HepG2 (cell line): ENCODE results near the gene AGBL1. TPM values are rescaled to one million over a fixed set of nuclear protein-coding genes. Genes with fewer than 3 reads are reported as not detected.

Source experiments
- ATAC-seq: fragments of 200-7000 bp; cut with Tn5 transposase; 3 replicates; pipeline ENCODE4 v1.9.1; 2020; ENCODE audit warnings: mild to moderate bottlenecking, moderate library complexity
- BruUV-seq: library from RNA; stranded (reverse); fragments of 400-500 nt; replicated peaks from 2 replicates; lab custom pipeline; 2021; lab: Mats Ljungman, UMichigan
- CTCF ChIA-PET: fragments of 300-600 bp; formaldehyde crosslinking; extraction: SDS; loops from one replicate; lab custom pipeline; 2021; ENCODE audit warnings: low total read pairs, inconsistent platforms, low intra/inter-chr PET ratio; lab: Yijun Ruan, JAX
- POLR2A ChIA-PET: fragments of 350-600 bp; sonication (Branson Sonifier 250); formaldehyde crosslinking; loops from one replicate; lab custom pipeline; 2020; ENCODE audit warnings: antibody characterized with exemption, inconsistent platforms; lab: Yijun Ruan, JAX
- DNase-seq: peaks from one replicate; pipeline ENCODE4 v3.0.0-alpha.2; 2015; ENCODE audit warnings: low spot score
- FAIRE-seq: peaks from 3 replicates; lab custom pipeline; 2011; peaks lifted over from hg19 to GRCh38; lab: Jason Lieb, UNC
- H2AFZ ChIP-seq: one replicate; pipeline ENCODE4 v1.6.1; 2011; ENCODE audit warnings: low read length, inconsistent platforms
- H3K27ac ChIP-seq: fragments of 300-600 bp; 3 replicates; pipeline ENCODE4 v1.8.0; 2011; ENCODE audit warnings: mixed run types, mild to moderate bottlenecking, mixed read lengths, low read length, inconsistent platforms; ENCODE audit not compliant: insufficient read depth; ENCODE audit errors: extremely low read length
- H3K27me3 ChIP-seq, 2 experiments: fragments of 200-600 bp in 1 of 2; 2 replicates in 1 of 2; 3 replicates in 1 of 2; pipeline versions ENCODE4 v1.6.0 to v1.8.0; 2011; ENCODE audit warnings: low read length in 2 of 2, mild to moderate bottlenecking in 2 of 2, moderate library complexity in 2 of 2, inconsistent platforms in 1 of 2; ENCODE audit not compliant: insufficient read depth in 2 of 2, control insufficient read depth in 1 of 2
- H3K36me3 ChIP-seq, 2 experiments: fragments of 200-600 bp in 1 of 2; replicated peaks in 1 of 2; 2 replicates in 1 of 2; 3 replicates in 1 of 2; pipeline versions ENCODE4 v1.5.1 to v1.8.0; 2011; ENCODE audit warnings: low read length in 2 of 2, inconsistent platforms in 1 of 2; ENCODE audit not compliant: insufficient read depth in 2 of 2, control insufficient read depth in 1 of 2
- H3K4me1 ChIP-seq: 2 replicates; pipeline ENCODE4 v1.5.1; 2012; ENCODE audit warnings: low read length, inconsistent platforms; ENCODE audit not compliant: insufficient read depth
- H3K4me2 ChIP-seq: 2 replicates; pipeline ENCODE4 v1.6.0; 2011; ENCODE audit warnings: low read depth, low read length, inconsistent platforms
- H3K4me3 ChIP-seq, 3 experiments: fragments of 200-600 bp in 1 of 3; sonication (generic), shearing (Covaris generic) in 1 of 3; replicated peaks in 1 of 3; 2 replicates each; pipeline ENCODE4 v1.5.1; 2011 to 2016; ENCODE audit warnings: low read length in 3 of 3, inconsistent platforms in 2 of 3, low read depth in 2 of 3, mild to moderate bottlenecking in 2 of 3, control low read depth in 1 of 3, mixed read lengths in 1 of 3; ENCODE audit not compliant: insufficient read depth in 1 of 3
- H3K79me2 ChIP-seq: one replicate; pipeline ENCODE4 v1.6.1; 2011; ENCODE audit warnings: low read length, inconsistent platforms; ENCODE audit not compliant: insufficient read depth
- H3K9ac ChIP-seq: 2 replicates; pipeline ENCODE4 v1.6.0; 2011; ENCODE audit warnings: mild to moderate bottlenecking, low read depth, low read length, inconsistent platforms; ENCODE audit not compliant: insufficient read depth
- H3K9me3 ChIP-seq: 2 replicates; pipeline ENCODE4 v1.5.1; 2012; ENCODE audit warnings: mild to moderate bottlenecking, low read length
- H4K20me1 ChIP-seq: 2 replicates; pipeline ENCODE4 v1.6.0; 2011; ENCODE audit warnings: inconsistent platforms, mild to moderate bottlenecking, low read length, moderate library complexity; ENCODE audit not compliant: insufficient read depth
- BRCA1 ChIP-seq: sonication (generic); formaldehyde crosslinking; IDR thresholded peaks from 2 replicates; pipeline ENCODE4 v1.4.0; 2020; ENCODE audit warnings: missing genetic modification reagents
- ETV5 ChIP-seq: IDR thresholded peaks from 2 replicates; pipeline ENCODE4 v1.6.1; 2018; ENCODE audit warnings: missing biosample characterization, missing genetic modification reagents, inconsistent platforms, borderline replicate concordance
- EZH2 ChIP-seq: conservative IDR thresholded peaks from 2 replicates; pipeline ENCODE4 v1.6.1; 2012; ENCODE audit warnings: mild to moderate bottlenecking, low read depth, low read length, moderate library complexity
- HIC2 ChIP-seq: sonication (generic); formaldehyde crosslinking; IDR thresholded peaks from 2 replicates; pipeline ENCODE4 v1.9.0; 2022; ENCODE audit warnings: low read depth, missing genetic modification reagents
- MAF1 ChIP-seq: sonication (generic); formaldehyde crosslinking; IDR thresholded peaks from 2 replicates; pipeline ENCODE4 v1.5.0; 2020; ENCODE audit warnings: missing genetic modification reagents, borderline replicate concordance
- MYPOP ChIP-seq: sonication (generic); formaldehyde crosslinking; IDR thresholded peaks from 2 replicates; pipeline ENCODE4 v1.8.1; 2023; ENCODE audit warnings: mild to moderate bottlenecking, moderate library complexity, missing genetic modification reagents
- NFATC3 ChIP-seq: sonication (generic); formaldehyde crosslinking; IDR thresholded peaks from 2 replicates; pipeline ENCODE4 v1.5.1; 2020; ENCODE audit warnings: mild to moderate bottlenecking, missing genetic modification reagents
- PPARG ChIP-seq: conservative IDR thresholded peaks from 2 replicates; pipeline ENCODE4 v1.6.1; 2016; ENCODE audit warnings: missing biosample characterization, missing genetic modification reagents
- TRIM24 ChIP-seq: sonication (generic); formaldehyde crosslinking; IDR thresholded peaks from 2 replicates; pipeline ENCODE4 v1.8.0; 2022; ENCODE audit warnings: mild to moderate bottlenecking, missing genetic modification reagents
- ZBTB3 ChIP-seq: sonication (generic); formaldehyde crosslinking; IDR thresholded peaks from 2 replicates; pipeline ENCODE4 v1.4.0; 2020; ENCODE audit warnings: low read depth, mild to moderate bottlenecking, moderate library complexity, missing genetic modification reagents, borderline replicate concordance
- ZNF614 ChIP-seq: IDR thresholded peaks from 2 replicates; pipeline ENCODE4 v1.6.1; 2018; ENCODE audit warnings: missing biosample characterization, missing genetic modification reagents, inconsistent platforms, borderline replicate concordance
- ZNF879 ChIP-seq: sonication (generic); formaldehyde crosslinking; IDR thresholded peaks from 2 replicates; pipeline ENCODE4 v1.8.1; 2023; ENCODE audit warnings: missing genetic modification reagents
- WGBS: methylation state at CpG from one replicate; pipeline ENCODE4 v1.1.6; 2017; ENCODE audit warnings: low lambda C conversion rate; 5-methylcytosine and 5-hydroxymethylcytosine counted together
- in situ Hi-C: cut with HindIII; loops from 2 replicates; pipeline ENCODE4 v1.10.0; 2017; ENCODE audit warnings: low pct_unique_long_range_greater_than_20kb; ENCODE audit not compliant: extremely low pct_ligation_motif_present
- intact Hi-C: fragments of 100-400 bp; cut with micrococcal nuclease; formaldehyde crosslinking; loops from one replicate; pipeline ENCODE4 v1.10.0; 2022; ENCODE audit not compliant: unreplicated experiment
- polyA plus RNA-seq, 8 experiments: library from polyadenylated mRNA; depleted of rRNA in 3 of 8; stranded (reverse) in 7 of 8; unstranded in 1 of 8; fragments of >200 nt; fragmentation: Illumina TruSeq in 4 of 8; extraction: Trizol in 4 of 8; gene quantifications; 2 replicates each; pipeline versions ENCODE4 v1.2.1 to v1.2.3, GENCODE V29; 2011 to 2016; ENCODE audit warnings: low read depth in 4 of 8, missing spikeins in 1 of 8, mixed read lengths in 1 of 8; ENCODE audit not compliant: insufficient read depth in 1 of 8
- total RNA-seq, 5 experiments: library from RNA; depleted of rRNA; stranded (reverse); fragments of >200 nt; fragmentation: Illumina TruSeq; extraction: Trizol; gene quantifications; 2 replicates each; pipeline ENCODE4 v1.2.3, GENCODE V29; 2016; ENCODE audit warnings: low read depth in 1 of 5
- TF ChIP-seq, protein P1 (sequence below): sonication (generic); formaldehyde crosslinking; IDR thresholded peaks from 2 replicates; pipeline ENCODE4 v1.5.1; 2020; ENCODE audit warnings: mild to moderate bottlenecking, missing genetic modification reagents, borderline replicate concordance

The AGBL1 gene
- total and polyA plus RNA-seq, 2 of the 13 experiments (the other 11 are each of a cell fraction or from before 2014, with no cell fraction given) = 0.01 TPM; not detected in 1

DNA sequence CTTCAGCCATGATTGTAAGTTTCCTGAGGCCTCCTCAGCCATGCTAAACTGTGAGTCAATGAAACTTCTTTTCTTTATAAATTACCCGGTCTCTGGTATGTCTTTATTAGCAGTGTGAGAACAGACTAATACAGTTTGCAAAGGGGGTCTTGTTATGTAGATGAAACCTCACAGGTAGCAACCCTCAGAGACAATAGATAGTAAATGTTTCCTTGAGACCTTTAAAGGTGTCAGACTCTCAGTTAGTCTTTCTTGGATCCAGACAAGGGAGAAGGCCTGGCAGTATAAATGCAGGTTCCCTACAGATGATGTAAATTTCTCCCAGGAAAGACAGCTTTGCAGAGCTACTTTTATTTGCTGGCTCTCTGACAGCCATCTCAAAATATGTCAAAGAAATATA is 510.8 kb downstream of the AGBL1 start:
- TF ChIP-seq, protein P1, sequence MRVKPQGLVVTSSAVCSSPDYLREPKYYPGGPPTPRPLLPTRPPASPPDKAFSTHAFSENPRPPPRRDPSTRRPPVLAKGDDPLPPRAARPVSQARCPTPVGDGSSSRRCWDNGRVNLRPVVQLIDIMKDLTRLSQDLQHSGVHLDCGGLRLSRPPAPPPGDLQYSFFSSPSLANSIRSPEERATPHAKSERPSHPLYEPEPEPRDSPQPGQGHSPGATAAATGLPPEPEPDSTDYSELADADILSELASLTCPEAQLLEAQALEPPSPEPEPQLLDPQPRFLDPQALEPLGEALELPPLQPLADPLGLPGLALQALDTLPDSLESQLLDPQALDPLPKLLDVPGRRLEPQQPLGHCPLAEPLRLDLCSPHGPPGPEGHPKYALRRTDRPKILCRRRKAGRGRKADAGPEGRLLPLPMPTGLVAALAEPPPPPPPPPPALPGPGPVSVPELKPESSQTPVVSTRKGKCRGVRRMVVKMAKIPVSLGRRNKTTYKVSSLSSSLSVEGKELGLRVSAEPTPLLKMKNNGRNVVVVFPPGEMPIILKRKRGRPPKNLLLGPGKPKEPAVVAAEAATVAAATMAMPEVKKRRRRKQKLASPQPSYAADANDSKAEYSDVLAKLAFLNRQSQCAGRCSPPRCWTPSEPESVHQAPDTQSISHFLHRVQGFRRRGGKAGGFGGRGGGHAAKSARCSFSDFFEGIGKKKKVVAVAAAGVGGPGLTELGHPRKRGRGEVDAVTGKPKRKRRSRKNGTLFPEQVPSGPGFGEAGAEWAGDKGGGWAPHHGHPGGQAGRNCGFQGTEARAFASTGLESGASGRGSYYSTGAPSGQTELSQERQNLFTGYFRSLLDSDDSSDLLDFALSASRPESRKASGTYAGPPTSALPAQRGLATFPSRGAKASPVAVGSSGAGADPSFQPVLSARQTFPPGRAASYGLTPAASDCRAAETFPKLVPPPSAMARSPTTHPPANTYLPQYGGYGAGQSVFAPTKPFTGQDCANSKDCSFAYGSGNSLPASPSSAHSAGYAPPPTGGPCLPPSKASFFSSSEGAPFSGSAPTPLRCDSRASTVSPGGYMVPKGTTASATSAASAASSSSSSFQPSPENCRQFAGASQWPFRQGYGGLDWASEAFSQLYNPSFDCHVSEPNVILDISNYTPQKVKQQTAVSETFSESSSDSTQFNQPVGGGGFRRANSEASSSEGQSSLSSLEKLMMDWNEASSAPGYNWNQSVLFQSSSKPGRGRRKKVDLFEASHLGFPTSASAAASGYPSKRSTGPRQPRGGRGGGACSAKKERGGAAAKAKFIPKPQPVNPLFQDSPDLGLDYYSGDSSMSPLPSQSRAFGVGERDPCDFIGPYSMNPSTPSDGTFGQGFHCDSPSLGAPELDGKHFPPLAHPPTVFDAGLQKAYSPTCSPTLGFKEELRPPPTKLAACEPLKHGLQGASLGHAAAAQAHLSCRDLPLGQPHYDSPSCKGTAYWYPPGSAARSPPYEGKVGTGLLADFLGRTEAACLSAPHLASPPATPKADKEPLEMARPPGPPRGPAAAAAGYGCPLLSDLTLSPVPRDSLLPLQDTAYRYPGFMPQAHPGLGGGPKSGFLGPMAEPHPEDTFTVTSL = no peak
- TF ChIP-seq HIC2 (CRISPR knock-in tag) (no peak), BRCA1 (CRISPR knock-in tag) (no peak), MYPOP (CRISPR knock-in tag) (no peak), EZH2 (no peak), ZBTB3 (CRISPR knock-in tag) (no peak), NFATC3 (CRISPR knock-in tag) (no peak), PPARG (CRISPR knock-in tag) (no peak), ETV5 (CRISPR knock-in tag) (no peak), ZNF879 (CRISPR knock-in tag) (no peak), TRIM24 (CRISPR knock-in tag) (no peak), MAF1 (CRISPR knock-in tag) (no peak), ZNF614 (no peak)
- ATAC-seq (no peak), DNase-seq (no peak), FAIRE-seq (no peak)
- Histone ChIP-seq H3K9ac (no peak overlapping the region), H4K20me1 (no peaks in the 10 kb centered on the region), H3K4me1 (no peaks in the 10 kb centered on the region), H2AFZ (no peak overlapping the region), H3K27me3 (no peaks in the 10 kb centered on the region), H3K4me2 (no peak overlapping the region), H3K36me3 (no peaks in the 10 kb centered on the region), H3K4me3 (no peak overlapping the region), H3K27ac (no peak overlapping the region), H3K9me3 (peaks cover 85% of the 10 kb centered on the region), H3K79me2 (no peaks in the 10 kb centered on the region)
- intact Hi-C loops = loop anchor here (10.0 kb wide), 1 partner anchor 564 kb away; no protein-coding TSS in a partner anchor
- ChIA-PET CTCF (no interaction called here), POLR2A (no interaction called here)
- no TSS peak for BruUV-seq
- in situ Hi-C loops = no loop called here
- 6% methylated on average over 1 of the region's 1 CpG for WGBS
